LoVo (cell line): ENCODE results near the gene VWA8.
"Not testable (repeated sequence)": the region's sequence is repeated elsewhere in the genome, so short reads cannot be mapped to it uniquely, and the experiment has no call there.

Source experiments
- DNase-seq: peaks from one replicate; pipeline ENCODE4 v3.0.0-alpha.2; 2016; ENCODE audit warnings: low spot score

VWA8 gene

DNA sequence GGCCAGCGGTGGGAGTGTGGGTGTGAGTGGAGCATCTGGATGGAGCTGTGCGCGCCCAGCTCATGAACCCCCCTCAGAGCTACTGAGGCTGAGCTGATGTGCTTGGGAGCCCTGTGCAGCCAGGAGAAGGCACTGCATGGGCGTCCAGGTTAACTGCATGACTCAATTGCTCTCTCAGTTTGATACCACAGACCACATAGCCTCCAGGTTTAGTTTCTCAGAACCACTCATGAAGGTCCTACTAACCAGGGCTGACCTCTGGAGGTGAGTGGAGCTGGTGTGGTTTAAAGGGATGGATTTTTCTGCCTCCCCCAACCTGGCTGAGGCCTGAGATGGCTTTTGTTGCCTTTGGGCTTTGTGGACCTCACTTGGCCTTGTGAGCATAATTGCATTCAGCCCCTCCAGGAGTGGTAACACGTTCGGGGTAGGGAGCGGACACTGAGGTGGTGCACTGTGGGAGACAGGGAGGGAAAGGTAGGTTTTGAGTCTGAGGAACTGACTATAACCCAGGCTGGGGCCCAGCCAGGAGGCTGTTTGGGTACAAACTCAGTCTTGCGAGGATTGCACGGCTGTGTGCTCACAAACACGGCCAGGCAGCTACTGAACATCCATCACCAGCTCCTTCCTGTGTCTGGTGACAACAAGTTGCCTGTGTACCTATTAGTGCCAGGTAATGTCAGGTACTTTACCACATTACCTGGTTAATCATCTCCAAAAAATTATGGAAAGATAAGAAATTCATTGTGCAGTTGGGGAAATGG, 406.1 kb downstream of the VWA8 start:
- no peak for DNase-seq

DNA sequence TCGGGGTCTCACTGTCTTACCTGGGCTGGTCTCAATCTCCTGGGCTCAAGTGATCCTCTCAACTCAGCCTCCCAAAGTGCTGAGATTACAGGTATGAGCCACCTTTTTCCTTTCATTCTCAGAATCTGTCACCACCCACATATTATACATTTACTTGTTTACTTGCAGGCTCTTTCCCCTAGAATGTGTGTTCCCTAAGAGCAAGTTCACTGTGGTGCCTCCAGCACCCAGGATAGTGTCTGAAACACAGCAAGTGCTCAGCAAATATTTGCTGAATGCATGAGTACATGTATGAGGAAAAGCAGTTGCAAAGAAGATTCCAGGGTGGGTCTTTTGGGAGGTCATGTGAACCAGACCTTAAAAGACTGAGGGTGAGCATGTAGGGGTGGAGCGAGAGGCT, 406.7 kb downstream of the VWA8 start:
- no peak for DNase-seq

DNA sequence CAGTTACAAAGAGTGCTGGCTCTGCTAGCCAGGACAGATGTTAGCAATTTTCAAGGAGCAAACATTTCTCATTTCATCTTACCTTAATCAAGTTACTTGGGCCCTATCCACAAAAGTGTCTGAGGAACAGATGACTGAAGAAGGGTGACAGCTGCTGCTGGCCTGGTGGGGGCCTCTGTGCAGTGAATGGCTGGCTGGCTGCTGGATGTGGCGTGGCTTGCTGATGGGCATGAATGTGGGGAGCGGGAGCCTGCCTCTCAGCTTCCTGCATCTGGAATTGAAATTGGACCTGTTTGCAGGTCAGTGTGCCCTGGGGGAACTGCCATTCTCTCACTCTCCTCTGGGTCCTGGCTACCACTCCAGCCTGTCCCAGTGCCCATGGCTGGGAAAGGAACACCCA, 408.9 kb downstream of the VWA8 start:
- no peak for DNase-seq

DNA sequence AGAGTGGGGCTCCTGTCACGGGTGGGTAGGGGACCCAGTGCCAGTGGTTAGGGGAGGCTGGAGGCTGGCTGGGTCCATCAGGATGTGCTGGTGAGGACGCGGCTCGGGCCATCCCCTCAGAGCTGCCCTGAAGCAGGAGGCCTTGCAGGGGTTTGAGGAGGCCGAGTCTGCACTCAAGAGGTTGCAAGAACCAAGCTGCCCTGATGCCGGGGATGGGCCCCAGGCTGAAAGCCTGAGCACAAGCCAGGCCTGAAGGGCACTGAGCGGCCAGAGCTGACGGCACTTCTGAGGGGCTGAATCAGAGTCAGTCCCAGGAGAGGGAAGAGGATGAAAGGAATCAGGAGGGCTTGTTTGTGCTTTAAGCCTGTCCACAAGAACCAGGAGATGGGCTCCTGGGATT, 410.6 kb downstream of the VWA8 start:
- no peak for DNase-seq

DNA sequence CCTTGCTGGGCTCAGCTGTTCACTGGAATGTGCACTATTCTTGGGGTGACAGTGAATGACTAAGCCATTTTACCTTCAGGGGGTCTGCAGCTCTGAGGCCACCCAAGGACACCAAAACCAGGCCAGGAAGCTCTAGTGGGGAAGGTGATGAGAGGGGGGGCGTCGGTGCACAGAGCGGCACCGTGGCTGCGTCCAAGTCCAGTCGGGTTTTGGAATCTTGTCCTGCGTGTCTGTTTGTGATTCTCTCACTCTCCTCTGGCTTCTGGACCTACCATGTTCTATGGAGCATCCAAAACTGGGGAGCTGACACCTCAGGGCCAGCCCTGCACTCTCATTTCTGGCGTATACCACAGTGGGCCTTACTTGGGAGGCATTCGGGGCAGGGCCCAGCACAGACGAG, 411.4 kb downstream of the VWA8 start:
- DNase-seq = no peak

DNA sequence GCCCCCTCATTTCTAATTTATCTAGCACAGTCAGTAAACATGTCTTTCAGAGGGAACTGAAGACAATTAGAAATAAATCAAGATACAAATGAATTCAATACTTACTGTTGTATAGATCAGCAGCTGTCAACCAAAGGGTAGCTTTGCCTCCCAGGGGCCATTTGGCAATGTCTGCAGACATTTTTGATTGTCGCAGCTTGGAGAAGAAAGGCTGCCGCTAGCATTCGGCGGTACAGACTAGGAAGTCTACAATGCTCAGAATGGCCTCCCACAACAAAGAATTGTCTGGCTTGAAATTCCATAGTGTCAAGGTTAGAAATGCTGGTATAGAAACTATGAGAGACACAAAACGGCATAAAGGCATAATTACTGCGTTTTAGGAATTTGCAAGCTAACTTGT, 412.0 kb downstream of the VWA8 start:
- no peak for DNase-seq

DNA sequence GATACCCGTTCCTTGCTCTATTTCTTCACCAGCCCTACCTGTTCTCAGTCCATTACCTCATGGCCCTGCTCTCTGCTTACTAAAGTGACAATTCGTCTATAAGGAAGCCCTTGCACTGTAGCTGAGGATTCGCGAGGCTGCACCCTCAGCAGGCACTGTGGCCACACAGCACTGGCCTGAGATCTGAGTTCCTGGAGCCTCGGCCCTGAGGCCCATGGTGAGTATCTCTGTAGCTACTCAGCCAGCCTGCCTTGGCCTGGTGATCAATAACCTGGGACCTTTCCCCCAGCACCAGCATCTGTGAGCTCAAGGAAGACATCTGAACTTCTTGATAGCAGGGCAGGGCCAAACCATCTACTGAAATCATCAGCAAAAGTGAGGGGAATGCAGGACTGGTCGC, 412.9 kb downstream of the VWA8 start:
- DNase-seq = no peak

DNA sequence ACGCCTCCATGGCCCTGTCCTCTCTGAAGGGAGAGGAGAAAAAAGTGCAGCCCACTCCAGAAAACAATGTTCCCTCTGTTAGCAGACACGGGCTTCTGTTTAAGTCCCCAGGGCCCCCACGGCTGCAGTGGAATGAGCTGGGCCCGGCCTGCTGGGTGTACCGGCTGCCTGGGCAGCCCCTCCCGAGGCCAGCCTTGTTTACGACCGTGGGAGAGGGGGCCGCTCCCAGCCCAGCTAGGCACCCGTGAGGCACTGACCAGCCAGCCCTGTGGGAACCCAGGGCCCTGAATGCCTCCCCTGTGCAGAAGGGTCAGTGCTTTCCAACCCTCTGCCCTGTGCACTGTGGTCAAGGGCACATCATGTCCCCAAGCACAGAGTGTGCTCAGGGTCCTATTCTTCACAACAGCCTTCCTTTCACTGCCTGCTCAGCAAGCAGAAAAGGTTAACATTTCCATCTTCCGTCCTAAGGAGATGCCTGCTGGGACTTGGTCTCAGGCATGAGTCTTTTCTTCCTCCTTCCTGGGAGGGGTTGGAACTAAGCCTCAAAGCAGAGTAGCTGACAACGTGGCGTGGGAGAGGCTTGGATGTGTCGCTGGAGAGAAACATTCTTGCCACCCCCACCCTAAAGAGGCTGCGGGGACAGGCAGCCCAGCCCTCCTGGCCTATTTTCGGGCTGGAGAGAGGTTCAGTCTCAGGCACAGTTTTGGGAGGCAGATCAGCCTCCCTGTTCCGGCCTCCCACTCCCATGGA, 413.5 kb downstream of the VWA8 start:
- no peak for DNase-seq

DNA sequence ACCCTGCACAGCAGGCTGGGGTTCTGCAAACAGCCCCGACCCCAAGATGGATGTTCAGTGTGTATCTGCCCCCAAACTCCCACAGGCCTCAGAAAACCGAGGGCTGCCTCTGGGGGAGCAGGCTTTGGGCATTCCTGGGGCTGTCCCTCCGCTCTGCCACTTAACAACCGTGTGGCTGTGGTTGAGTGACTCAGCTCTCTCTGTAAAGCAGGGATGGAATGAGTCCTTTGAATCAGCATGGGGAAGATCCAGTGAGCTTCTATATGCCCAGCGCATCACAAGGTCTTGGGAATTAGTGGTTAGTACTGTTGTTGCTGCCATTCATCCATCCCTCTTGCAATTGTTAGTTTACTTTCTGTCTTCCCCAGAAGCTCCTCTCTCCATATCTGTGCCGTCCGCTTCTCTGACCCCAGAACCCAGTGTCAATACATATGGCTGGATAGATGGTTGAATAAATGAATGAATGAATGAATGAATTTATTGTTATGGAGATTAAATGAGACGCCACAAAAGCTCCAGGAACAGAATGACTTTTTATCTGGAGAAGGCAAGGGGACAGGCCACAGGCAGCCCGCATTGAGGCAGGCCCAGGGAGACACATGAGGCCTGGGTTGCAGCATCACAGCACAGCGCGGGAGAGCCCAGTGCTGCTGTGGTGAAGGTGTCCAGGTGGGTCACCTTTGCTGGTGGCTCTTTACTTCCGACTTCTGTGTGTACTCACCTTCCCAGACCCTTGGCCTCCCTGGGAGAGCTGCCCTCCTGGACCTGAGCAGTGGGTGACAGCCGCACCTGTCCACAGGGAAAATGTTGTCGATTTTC, 414.3 kb downstream of the VWA8 start:
- DNase-seq = peak; percentile 11

DNA sequence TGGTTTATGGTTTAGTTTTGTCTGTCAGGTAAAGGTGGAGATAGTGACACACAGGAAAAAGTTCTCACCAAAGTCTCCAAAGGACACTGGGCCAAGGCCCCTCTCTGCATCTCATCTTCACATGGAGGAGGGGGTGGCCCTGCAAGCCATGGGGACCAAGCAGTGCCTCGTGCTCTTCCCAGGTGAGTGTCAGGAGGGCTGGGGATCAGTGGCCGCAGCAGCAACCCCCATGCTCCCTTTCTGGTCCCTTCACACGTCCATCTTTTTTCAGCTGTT, 415.5 kb downstream of the VWA8 start:
- no peak for DNase-seq

DNA sequence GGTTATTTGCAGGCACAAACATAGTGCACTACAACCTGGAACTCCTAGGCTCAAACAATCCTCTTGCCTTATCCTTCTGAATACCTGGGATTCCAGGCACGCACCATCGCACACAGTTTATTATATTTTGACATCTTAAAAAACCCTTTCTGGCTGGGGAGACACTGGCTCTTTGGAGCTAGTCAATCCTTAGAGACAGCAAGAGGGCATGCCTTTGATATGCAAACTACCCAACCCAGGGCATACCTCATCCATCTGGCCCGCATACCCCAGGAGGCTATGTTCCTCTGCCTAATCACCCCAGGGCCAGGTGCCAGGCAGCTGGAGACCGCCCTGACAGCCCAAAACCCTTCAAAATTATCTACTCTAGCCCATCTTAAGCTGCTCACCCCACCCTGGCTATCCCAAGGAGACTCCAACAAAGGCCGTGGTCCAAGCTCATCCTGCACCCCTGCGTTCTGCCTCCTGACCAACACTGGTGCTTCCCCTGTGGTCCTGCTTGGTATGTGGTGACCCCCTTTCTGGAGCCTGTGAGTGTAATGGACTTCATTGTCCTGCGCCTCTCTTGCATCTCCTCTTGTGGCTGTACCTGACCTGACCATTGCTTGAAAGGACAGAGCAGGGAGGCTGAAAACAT, 417.1 kb downstream of the VWA8 start:
- no peak for DNase-seq

DNA sequence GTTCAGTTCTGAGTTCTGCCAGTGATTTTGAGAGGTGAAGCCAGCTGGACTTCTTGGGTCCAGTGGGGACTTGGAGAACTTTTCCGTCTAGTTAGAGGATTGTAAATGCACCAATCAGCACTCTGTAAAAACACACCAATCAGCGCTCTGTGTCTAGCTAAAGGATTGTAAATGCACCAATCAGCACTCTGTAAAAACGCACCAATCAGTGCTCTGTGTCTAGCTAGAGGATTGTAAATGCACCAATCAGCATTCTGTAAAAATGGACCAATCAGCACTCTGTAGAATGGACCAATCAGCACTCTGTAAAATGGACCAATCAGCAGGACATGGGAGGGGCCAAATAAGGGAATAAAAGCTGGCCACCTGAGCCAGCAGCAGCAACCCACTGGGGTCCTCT, 418.1 kb downstream of the VWA8 start:
- not testable (repeated sequence) for DNase-seq

DNA sequence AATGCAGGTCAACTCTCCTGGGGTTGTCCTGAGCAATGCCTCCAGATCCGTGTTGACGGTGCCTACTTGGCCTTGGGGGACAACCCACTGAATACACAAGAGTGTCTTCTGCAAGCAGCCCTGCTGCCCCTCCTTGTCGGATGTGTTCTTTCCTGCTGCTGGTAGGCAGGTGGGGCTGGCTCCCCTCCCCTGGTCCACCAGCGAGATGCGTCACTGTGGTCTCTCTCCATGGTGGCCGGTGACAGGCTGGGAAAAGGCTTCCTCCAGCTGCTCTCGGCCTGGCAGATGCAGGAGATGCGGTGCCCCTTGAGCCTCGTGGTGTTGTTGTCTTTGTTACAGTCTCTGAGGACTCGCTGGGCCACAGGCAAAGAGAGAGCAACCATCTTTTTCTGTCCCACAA, 418.6 kb downstream of the VWA8 start:
- DNase-seq = no peak

DNA sequence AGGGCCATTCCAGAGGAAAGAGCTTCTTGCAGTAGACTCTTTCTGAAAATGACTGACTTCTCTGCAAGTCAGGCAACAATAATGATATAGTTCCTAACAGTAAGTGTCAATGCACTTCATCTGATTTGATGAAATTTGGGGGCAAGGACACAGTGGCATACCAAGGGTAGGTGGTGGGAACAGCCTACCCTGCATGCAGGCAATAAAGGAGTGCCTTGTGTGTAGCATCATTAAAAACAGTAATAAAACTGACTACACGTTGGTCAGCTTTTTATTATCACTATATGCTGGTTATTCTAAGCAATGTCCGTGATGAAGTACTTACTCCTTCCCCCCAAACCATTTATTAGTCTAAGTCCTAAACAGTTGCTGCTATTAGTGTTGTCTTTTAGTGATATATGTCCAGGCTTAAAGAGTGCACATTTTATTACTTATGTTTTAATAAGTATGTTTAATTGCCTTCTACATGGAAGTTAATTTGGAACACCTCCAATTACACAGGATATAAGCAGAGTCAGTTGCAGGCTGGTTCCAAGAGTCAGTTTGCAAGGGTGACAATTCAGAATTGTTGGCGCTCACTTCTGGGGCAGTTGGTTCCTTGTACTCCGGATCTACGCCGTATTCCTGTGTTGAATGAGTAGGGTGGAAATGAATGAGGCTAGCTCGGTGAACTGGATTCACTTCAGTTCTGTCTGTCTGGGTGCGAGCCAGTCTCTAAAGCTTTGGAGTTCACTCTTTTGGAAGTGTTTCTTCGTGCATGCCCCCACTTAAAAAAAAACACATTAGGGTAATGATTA, 419.6 kb downstream of the VWA8 start:
- no peak for DNase-seq

DNA sequence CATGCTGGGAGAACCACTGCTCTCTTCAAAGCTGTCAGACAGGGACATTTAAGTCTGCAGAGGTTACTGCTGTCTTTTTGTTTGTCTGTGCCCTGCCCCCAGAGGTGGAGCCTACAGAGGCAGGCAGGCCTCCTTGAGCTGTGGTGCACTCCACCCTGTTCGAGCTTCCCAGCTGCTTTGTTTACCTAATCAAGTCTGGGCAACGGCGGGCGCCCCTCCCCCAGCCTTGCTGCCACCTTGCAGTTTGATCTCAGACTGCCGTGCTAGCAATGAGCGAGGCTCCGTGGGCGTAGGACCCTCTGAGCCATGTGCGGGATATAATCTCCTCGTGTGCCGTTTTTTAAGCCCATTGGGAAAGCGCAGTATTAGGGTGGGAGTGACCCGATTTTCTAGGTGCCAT, 420.7 kb downstream of the VWA8 start:
- DNase-seq = peak; percentile 15

DNA sequence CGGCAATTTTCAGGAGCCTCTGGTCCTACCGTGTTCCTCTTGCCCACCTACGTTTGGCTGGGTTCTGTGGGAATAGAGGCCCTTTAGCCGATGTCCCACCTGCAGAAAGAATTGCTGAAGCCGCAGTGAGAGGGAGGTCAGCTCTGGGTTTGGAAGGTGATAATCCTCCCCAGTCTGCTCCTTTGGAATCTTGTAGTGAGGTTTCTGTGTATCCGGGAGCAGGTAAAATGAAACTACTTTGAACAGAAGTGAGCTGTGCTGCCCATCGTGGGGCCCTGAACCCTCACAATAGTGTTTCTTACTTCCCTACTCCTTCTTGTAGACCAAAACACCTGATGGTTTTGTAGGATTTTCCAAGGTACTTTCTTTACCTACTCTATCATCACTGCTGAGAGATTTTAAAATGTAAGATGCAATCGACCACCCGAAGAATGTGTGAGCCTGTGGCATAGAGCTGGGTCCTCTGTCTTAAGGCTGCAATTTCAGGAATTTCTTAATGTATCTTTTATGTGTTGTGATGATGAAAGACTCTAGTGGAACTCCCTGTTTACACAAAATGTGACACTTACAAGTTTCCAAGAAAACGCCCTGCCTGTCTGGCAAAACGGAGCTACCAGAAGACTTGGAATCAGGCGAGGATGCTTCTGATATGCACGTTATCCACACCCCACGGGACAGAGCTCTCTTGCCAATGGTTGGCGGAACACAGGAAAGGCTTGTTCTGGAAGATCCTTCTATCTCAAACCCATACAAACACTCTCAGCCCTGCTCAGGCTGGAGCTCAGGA, 427.4 kb downstream of the VWA8 start:
- no peak for DNase-seq

DNA sequence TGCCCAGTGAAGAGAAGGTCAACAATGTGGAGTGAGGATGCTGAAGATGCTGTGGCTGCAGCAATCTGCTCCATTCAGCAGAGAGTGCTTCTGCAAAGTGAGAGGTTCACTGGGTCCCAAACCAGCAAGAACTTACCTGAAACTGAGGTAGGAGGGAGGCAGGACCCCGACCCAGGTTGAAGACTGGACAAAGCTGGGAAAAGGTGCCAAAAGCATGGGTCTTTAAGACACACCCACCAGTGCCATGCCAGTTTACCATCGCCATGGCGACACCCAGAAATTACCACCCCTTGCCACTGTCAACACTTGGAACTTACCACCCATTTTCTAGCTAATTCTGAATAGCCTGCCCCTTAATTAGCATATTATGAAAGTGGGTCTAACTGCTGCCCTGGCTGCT, 432.9 kb downstream of the VWA8 start:
- no peak for DNase-seq

DNA sequence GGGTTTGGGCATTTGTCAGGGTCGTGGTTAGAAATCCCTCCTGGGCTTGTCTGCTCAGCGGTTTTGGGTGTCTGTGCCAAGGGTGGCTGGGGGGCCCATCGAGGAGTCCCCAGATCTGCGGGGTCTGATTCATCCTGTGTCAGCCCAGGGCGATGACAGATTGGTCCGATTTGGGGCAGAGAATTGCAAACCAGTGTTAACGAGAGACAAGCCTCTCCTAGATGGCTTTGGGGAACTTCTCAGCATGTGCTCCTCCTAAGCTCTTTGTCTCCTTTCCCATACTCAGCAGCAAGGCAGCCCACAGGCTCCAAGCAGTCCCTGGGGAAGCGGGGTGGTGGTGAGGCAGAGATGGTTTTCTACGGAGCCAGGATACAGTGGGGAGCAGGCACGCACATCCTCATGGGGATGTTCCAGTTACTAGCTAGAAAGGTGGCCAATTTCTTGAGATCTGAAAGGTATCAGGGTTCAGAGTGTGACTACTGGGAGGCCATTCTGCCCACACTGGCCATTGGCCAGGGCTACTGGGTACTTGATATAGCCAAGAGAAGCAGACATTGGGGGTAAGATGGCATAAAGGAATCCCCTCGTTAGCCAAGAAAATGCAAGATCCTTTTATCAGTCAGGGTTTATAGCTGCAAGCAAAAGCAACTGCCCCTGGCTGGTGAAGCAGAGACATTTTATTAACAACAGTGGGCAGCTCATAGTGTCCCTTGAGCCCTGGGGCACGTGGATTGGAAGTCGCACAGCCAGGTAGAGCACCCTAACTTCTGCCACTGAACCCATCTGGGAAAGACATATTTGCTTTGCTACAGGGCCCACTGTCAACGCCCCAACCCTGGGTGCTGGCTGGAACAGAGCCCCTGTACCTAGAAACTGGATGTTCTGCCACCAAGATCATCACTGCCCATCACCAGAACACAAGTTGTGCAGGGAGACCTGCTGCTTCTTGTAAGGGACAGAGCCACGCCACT, 440.0 kb downstream of the VWA8 start:
- no peak for DNase-seq

DNA sequence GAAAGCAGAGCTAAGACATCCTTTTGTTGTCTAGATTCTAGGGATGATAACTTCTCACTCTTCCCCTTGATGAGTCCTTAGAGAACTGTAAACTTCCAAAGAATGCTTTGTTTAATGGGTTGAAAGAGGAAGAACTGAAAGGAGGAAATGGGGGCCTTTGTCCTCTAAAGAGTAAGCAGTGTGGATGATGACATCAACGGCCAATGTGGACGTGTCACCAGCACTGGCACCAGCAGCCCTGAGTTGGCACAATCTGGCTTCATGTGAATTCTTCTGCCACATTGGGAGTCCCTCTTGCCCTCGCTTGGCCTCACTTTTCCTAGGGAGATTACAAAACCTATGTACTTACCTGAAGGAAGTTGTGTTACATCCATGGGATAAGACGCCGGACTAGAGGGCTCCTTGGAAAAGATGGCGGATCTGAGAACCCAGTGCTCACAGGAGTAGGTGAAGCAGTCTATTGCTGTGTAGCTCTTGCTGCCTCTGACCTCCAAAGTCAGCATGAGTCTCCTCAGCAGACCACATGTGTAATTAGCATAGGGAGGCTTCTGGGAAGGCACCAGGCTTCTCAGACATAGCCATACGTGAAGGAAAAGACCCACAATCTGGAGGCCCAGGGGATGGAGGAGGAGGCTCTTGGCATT, 440.8 kb downstream of the VWA8 start:
- no peak for DNase-seq
